Glomerular visceral epithelial cell (primary cell): ENCODE data around the gene NSRP1.
A peak's percentile ranks its signal among the peaks of the same experiment; 100 is the strongest.

Experiments used
- DNase-seq: peaks from one replicate; pipeline ENCODE4 v3.0.0-alpha.2; 2016; ENCODE audit errors: extremely low spot score

NSRP1 gene

GRCh38 chr17:30124273-30124796 lies 7.7 kb downstream of the NSRP1 start:
- no peak for DNase-seq

- DNase-seq = no peak
Measured at GRCh38 chr17:30130121-30130520, 13.5 kb downstream of the NSRP1 start.

- no peak for DNase-seq
Measured at GRCh38 chr17:30132615-30133014, 16.0 kb downstream of the NSRP1 start.

- DNase-seq = no peak
Measured at GRCh38 chr17:30133197-30133596, 16.6 kb downstream of the NSRP1 start.

- DNase-seq = no peak
Measured at GRCh38 chr17:30134551-30134950, 17.9 kb downstream of the NSRP1 start.

GRCh38 chr17:30137158-30137557 lies 20.5 kb downstream of the NSRP1 start:
- no peak for DNase-seq

GRCh38 chr17:30147860-30148259 lies 31.2 kb downstream of the NSRP1 start:
- DNase-seq = peak; percentile 17

- DNase-seq = no peak
Measured at GRCh38 chr17:30148376-30148775, 31.8 kb downstream of the NSRP1 start.

- no peak for DNase-seq
Measured at GRCh38 chr17:30151471-30151870, 34.9 kb downstream of the NSRP1 start.

GRCh38 chr17:30153463-30153862 lies 36.8 kb downstream of the NSRP1 start:
- DNase-seq = no peak

- no peak for DNase-seq
Measured at GRCh38 chr17:30155389-30155788, 38.8 kb downstream of the NSRP1 start.

GRCh38 chr17:30158896-30159625 lies 42.4 kb downstream of the NSRP1 start:
- no peak for DNase-seq

- DNase-seq = no peak
Measured at GRCh38 chr17:30160419-30161172, 44.0 kb downstream of the NSRP1 start.

GRCh38 chr17:30161601-30162000 lies 45.0 kb downstream of the NSRP1 start:
- DNase-seq = no peak

GRCh38 chr17:30164531-30164930 lies 47.9 kb downstream of the NSRP1 start:
- no peak for DNase-seq

GRCh38 chr17:30165147-30165546 lies 48.5 kb downstream of the NSRP1 start:
- DNase-seq = no peak

GRCh38 chr17:30165960-30166359 lies 49.3 kb downstream of the NSRP1 start:
- no peak for DNase-seq

GRCh38 chr17:30170415-30170987 lies 53.9 kb downstream of the NSRP1 start:
- no peak for DNase-seq

GRCh38 chr17:30172560-30172959 lies 55.9 kb downstream of the NSRP1 start:
- no peak for DNase-seq

- peak; percentile 68 for DNase-seq
Measured at GRCh38 chr17:30173649-30174048, 57.0 kb downstream of the NSRP1 start.

- DNase-seq = no peak
Measured at GRCh38 chr17:30174556-30174955, 57.9 kb downstream of the NSRP1 start.

GRCh38 chr17:30176855-30177254 lies 60.2 kb downstream of the NSRP1 start:
- DNase-seq = no peak

- no peak for DNase-seq
Measured at GRCh38 chr17:30186761-30187160, 70.1 kb downstream of the NSRP1 start.
